ENCODE results near the gene METTL8.
"Not testable (repeated sequence)": the region's sequence is repeated elsewhere in the genome, so short reads cannot be mapped to it uniquely, and the experiment has no call there.

The METTL8 gene

GRCh38 chr2:171341394-171342066 is 92.3 kb downstream of the METTL8 start:
- DNase-seq: no peak

DNA sequence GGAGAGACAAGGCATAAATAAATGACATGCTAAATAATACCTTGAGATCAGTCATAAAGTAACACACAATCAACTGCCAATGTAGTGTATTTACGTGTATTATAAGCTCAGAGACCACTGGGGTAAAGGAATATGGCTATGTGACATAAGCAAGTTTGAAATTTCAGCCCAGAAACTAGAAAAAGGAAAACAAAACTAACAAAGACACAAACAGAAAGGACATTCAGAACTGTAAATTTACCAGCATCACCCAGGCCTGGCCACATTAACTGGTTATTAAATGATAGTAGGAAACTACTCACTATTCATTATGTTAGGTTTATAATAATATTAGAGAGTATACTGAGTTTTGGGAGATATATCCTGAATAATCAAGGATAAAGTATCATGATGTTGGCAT is 98.8 kb downstream of the METTL8 start:
- DNase-seq: no peak

DNA sequence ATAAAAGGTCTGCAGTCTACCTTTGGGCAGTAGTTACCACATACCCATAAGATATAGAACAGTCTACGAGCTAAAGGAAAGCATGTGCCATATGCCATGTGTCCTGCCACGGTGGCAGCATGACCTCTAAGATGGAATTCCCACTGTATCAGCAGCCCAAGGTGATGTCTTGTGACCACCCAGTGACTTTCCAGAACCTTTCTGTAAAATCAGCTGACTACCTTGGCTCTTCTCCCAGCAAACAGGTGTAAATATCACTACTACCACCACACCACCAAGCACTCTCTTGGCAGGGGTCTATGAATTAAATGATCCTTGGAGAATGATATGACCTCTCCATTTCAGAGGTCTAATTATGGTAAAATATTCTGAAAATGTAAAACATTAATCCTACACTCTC is 99.6 kb downstream of the METTL8 start:
- no peak for DNase-seq

GRCh38 chr2:171330155-171330956 is 103.4 kb downstream of the METTL8 start:
- DNase-seq: no peak

GRCh38 chr2:171327043-171327496 is 106.7 kb downstream of the METTL8 start:
- no peak for DNase-seq

- DNase-seq: no peak
Observed at GRCh38 chr2:171325886-171326585, 107.8 kb downstream of the METTL8 start.

DNA sequence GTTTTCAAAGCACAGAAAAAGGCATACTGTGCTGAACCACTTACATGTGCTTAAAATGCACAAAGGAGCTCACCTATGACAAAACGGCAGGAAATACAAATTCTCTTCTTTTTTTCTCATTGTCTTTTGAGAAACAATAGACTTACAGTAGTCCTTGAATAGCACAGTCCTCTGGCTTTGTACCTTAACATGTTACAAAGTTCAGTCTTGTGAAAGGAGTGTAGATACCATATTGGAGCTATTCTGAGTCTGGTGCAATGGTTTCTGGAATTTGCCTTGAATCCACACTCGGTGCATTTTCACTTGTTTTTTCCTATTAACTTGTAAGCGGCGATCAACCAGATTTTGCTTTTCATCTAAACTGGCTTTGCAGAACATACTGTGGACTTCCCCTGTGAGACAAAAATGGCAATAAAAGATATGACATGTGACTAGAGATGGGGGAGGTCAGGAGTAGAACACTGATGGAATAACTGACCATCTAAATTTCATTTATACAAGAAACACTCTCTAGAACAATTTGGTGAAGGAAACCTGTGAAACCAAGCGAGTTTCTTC is 109.7 kb downstream of the METTL8 start:
- DNase-seq: no peak

GRCh38 chr2:171322928-171323327 is 110.9 kb downstream of the METTL8 start:
- DNase-seq: no peak

DNA sequence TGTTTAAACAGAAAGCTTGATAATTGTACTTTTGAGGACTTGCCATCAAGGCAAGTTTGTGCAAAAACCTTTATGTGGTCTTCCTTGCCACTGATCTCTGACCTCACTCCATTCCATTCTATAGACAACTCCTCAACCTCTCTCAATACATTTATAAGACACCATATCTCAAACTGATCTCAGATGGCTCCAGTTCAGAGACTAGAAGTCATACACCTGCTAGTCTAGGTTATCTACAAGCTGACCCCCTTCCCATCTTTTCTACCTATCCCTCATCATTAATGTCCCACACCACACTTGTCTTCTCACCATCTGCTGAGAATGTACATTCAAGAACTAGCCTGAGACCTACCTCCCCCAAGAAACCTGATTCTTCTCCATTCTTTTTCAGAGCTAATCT is 113.1 kb downstream of the METTL8 start:
- DNase-seq: no peak

DNA sequence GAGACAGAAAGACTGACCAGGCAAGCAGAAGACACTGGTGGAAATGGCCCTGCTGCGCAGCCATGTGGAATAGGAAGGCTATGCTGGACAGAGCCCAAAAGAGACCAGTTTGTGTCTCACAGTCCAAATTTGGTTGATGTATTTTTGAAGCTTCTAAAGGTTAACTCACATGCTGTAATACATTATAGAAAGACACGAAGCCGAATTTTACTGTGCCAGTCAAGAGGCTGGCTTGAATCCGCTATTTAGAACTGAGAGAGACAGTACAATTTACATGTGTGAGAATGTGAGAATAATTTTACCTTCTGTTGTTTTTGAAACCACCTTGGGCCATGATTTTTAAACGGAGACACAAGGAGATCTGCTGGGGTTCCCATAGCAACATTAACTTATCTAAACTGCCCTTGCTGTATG is 113.6 kb downstream of the METTL8 start:
- DNase-seq: no peak

DNA sequence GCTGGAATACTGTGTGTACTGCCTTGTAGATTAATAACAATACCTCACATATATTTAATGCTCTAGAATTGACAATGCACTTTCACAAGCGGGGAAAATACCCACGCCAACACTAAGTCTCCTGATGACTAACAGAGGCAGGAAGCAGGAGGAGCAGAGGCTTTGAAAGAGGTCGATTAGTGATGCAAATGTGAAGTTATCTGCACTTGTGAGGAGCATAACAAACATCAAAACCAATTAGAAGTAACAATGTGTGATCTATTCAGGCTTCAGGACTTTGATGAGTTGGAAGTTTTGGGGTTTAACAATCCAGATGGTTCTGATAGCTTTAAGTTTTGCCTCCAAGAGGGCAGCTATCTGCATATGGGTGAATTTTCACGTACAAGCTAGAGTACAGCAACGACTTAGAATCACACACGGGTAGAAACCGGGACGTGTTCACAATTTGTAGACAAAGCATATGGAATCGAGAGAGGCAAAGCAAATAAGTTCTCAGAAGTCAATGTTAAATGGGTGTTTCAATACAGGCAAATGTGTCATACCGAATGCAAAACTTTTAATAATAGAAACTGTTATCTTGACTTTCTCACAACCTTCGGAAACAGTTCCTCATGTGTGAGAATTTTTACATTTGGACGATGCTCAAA is 114.5 kb downstream of the METTL8 start:
- DNase-seq: peak; percentile 21

GRCh38 chr2:171318463-171318934 is 115.3 kb downstream of the METTL8 start:
- no peak for DNase-seq

- DNase-seq: no peak
Observed at GRCh38 chr2:171317492-171318125, 116.2 kb downstream of the METTL8 start.

- no peak for DNase-seq
Observed at GRCh38 chr2:171316755-171317337, 116.9 kb downstream of the METTL8 start.

- DNase-seq: no peak
Observed at GRCh38 chr2:171316220-171316619, 117.6 kb downstream of the METTL8 start.

DNA sequence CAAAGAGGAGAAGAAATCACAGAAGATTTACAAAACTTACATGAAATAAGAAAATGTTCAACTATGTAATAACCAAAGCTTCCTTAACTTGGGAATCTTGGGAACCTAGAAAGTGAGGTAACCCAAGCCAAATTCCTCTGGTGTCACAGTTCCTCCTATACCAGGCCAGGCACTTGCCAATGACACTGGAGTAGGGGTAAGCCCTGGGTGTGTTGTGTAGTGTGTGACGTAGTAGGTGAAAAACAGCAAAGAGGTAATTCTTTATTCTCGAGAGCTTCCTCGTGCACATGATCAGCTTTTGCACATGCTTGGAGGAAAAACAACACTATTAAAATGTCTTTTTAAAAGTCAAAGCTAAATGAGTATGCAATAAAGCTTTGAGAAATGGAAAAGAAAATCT is 118.0 kb downstream of the METTL8 start:
- DNase-seq: no peak

DNA sequence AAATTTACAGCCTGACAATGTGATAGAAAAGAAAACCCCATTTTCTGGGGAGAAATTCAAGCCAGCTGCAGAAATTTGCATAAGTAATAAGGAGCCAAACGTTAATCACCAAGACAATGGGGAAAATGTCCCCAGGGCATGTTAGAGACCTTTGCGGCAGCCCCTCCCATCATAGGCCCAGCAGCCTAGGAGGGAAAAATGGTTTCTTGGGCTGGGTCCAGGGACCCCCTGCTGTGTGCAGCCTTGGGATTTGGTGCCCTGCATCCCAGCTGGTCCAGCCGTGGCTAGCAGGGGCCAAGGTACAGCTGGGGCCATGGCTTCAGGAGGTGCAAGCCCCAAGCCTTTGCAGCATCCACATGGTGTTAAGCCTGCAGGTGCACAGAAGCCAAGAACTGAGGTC is 121.6 kb downstream of the METTL8 start:
- not testable (repeated sequence) for DNase-seq

DNA sequence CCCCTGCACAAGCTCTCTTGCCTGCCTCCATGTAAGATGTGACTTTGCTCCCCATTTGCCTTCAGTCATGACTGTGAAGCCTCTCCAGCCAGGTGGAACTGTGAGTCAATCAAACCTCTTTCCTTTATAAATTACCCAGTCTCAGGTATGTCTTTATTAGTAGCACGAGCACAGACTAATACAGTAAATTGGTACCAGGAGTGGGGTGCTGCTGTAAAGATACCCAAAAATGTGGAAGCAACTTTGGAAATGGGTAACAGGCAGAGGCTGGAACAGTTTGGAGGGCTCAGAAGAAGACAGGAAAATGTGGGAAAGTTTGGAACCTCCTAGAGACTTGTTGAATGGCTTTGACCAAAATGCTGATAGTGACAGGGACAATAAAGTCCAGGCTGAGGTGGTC is 122.2 kb downstream of the METTL8 start:
- DNase-seq: not testable (repeated sequence)

- DNase-seq: no peak
Observed at GRCh38 chr2:171310889-171311288, 122.9 kb downstream of the METTL8 start.

DNA sequence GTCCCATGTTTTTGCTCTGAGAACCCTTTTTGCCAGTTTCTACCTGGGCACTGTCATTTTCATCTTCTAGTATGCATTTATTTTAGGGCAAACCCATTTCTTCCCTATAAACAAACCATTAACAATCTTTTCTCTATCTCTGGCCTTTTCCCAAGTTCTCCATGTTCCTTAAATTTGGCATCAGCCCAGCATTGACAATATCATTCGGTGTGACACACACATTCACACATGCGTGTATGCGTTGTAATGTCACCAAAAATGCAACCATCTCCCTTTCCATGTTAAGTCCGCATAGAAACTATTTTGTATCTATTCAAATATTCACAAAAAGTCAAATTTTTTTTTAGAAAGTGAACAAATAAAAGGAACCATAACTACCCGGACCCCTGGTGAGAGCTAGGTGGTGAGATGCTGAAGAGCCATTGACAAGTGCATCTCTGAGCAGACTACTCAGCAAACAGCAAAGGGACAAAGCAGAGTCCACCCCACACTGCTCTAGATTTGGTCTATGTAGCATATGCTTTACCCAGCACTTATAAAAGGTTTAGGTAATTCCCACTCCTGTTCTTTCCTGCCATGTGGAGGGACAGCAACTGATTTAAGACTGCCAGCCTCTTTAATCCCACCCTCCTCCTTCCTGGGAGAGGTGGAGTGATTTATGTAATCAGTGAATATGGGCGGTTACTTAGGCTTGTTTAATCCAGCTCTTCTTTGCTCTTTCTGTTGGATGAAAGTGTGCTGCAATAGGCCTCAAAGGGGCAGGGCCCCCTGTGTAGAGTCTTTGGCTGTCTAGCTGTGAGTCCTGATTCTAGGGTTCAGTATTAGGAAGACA is 124.1 kb downstream of the METTL8 start:
- DNase-seq: no peak

All from activated T-cell treated with anti-CD3 and anti-CD28 coated beads for 4 hours (primary cell).